GM23338 (cell line): ENCODE measurements around the gene GNG7. TPM values are rescaled to one million over a fixed set of nuclear protein-coding genes. Genes with fewer than 3 reads are reported as not detected.

Experiments
- ATAC-seq: fragments of 200-7000 bp; cut with Tn5 transposase; 3 replicates; pipeline ENCODE4 v1.9.1; 2020
- DNase-seq: peaks from one replicate; pipeline ENCODE4 v3.0.0-alpha.2; 2015; ENCODE audit warnings: low spot score
- H2AFZ ChIP-seq: fragments of 200-600 bp; sonication (generic); 2 replicates; pipeline ENCODE4 v1.8.0; 2016; ENCODE audit warnings: antibody characterized with exemption, mild to moderate bottlenecking, moderate library complexity
- H3F3A ChIP-seq: fragments of 200-600 bp; sonication (generic); replicated peaks from 2 replicates; pipeline ENCODE4 v1.8.0; 2017; ENCODE audit warnings: antibody characterized with exemption, mixed run types, low read depth
- H3K27ac ChIP-seq: fragments of 200-600 bp; sonication (generic); 2 replicates; pipeline ENCODE4 v1.6.1; 2016; ENCODE audit warnings: low read depth
- H3K27me3 ChIP-seq: fragments of 200-600 bp; sonication (generic); 2 replicates; pipeline ENCODE4 v1.8.0; 2016; ENCODE audit warnings: mild to moderate bottlenecking, mixed run types, moderate library complexity; ENCODE audit not compliant: insufficient read depth
- H3K36me3 ChIP-seq: fragments of 200-600 bp; sonication (generic); 2 replicates; pipeline ENCODE4 v1.8.0; 2016; ENCODE audit warnings: mild to moderate bottlenecking; ENCODE audit not compliant: insufficient read depth
- H3K4me1 ChIP-seq: fragments of 200-600 bp; sonication (generic); 2 replicates; pipeline ENCODE4 v1.8.0; 2016; ENCODE audit warnings: mild to moderate bottlenecking, moderate library complexity; ENCODE audit not compliant: insufficient read depth
- H3K4me2 ChIP-seq: fragments of 200-600 bp; sonication (generic); 2 replicates; pipeline ENCODE4 v1.7.1; 2017; ENCODE audit warnings: mixed run types
- H3K4me3 ChIP-seq: fragments of 200-600 bp; sonication (generic); 2 replicates; pipeline ENCODE4 v1.6.1; 2016; ENCODE audit warnings: mixed run types
- H3K79me2 ChIP-seq: fragments of 200-600 bp; sonication (generic); replicated peaks from 2 replicates; pipeline ENCODE4 v1.8.0; 2017; ENCODE audit warnings: mild to moderate bottlenecking; ENCODE audit not compliant: insufficient read depth
- H3K9me2 ChIP-seq: fragments of 200-600 bp; sonication (generic); 2 replicates; pipeline ENCODE4 v1.8.0; 2017; ENCODE audit not compliant: insufficient read depth
- H4K20me1 ChIP-seq: fragments of 200-600 bp; sonication (generic); replicated peaks from 2 replicates; pipeline ENCODE4 v1.8.0; 2017; ENCODE audit warnings: mild to moderate bottlenecking; ENCODE audit not compliant: insufficient read depth
- H3K27ac Mint-ChIP-seq: 2 replicates; pipeline ENCODE4 v1.8.0; 2020; ENCODE audit warnings: inconsistent platforms, mild to moderate bottlenecking, moderate library complexity, mixed read lengths
- H3K27me3 Mint-ChIP-seq: 3 replicates; pipeline ENCODE4 v1.8.0; 2022; ENCODE audit warnings: low read depth, mild to moderate bottlenecking, moderate library complexity, mixed read lengths, inconsistent platforms; ENCODE audit not compliant: insufficient read depth, poor library complexity
- H3K36me3 Mint-ChIP-seq: 3 replicates; pipeline ENCODE4 v1.8.0; 2021; ENCODE audit warnings: low read depth, mild to moderate bottlenecking, inconsistent platforms, moderate library complexity, mixed read lengths
- H3K4me1 Mint-ChIP-seq: 3 replicates; pipeline ENCODE4 v1.8.0; 2020; ENCODE audit warnings: mild to moderate bottlenecking, inconsistent platforms, mixed read lengths
- H3K4me3 Mint-ChIP-seq: 3 replicates; pipeline ENCODE4 v1.8.0; 2021; ENCODE audit warnings: moderate library complexity, mild to moderate bottlenecking, inconsistent platforms, mixed read lengths
- H3K9me3 Mint-ChIP-seq: 3 replicates; pipeline ENCODE4 v1.8.0; 2020; ENCODE audit warnings: moderate library complexity, mild to moderate bottlenecking, inconsistent platforms, mixed read lengths
- CREB1 ChIP-seq: fragments of 250-450 bp; sonication (Bioruptor Pico); IDR thresholded peaks from 2 replicates; pipeline ENCODE4 v1.5.0; 2020; ENCODE audit warnings: low read depth, mild to moderate bottlenecking, moderate library complexity
- CTCF ChIP-seq, 2 experiments: fragments of 200-600 bp in 1 of 2; sonication (generic) in 1 of 2; conservative IDR thresholded peaks; 2 replicates each; pipeline versions ENCODE4 v1.5.1 to v1.6.1; 2016 to 2017; ENCODE audit warnings: antibody characterized with exemption in 2 of 2, low read depth in 2 of 2, mild to moderate bottlenecking in 2 of 2, moderate library complexity in 1 of 2
- EZH2 ChIP-seq: fragments of 200-600 bp; sonication (generic); IDR thresholded peaks from one replicate; pipeline ENCODE4 v1.8.0; 2017; ENCODE audit warnings: antibody characterized with exemption, mild to moderate bottlenecking, low read depth; ENCODE audit not compliant: unreplicated experiment
- EZH2phosphoT487 ChIP-seq: fragments of 200-600 bp; sonication (generic); IDR thresholded peaks from one replicate; pipeline ENCODE4 v1.8.1; 2018; ENCODE audit warnings: antibody characterized with exemption; ENCODE audit not compliant: unreplicated experiment
- JUNB ChIP-seq: IDR thresholded peaks from one replicate; pipeline ENCODE4 v1.6.1; 2016; ENCODE audit warnings: antibody characterized with exemption; ENCODE audit not compliant: unreplicated experiment
- NANOG ChIP-seq: IDR thresholded peaks from 2 replicates; pipeline ENCODE4 v1.6.1; 2016; ENCODE audit warnings: antibody characterized with exemption, borderline replicate concordance
- POLR2AphosphoS5 ChIP-seq: IDR thresholded peaks from 2 replicates; pipeline ENCODE4 v1.6.1; 2016; ENCODE audit warnings: antibody characterized with exemption, low read depth
- REST ChIP-seq: IDR thresholded peaks from one replicate; pipeline ENCODE4 v1.6.1; 2018; ENCODE audit warnings: antibody characterized with exemption; ENCODE audit not compliant: unreplicated experiment
- ZNF114 ChIP-seq: fragments of 250-450 bp; sonication (Bioruptor Pico); IDR thresholded peaks from 2 replicates; pipeline ENCODE4 v1.5.0; 2020; ENCODE audit warnings: mild to moderate bottlenecking, moderate library complexity
- ZNF331 ChIP-seq: fragments of 250-450 bp; sonication (Bioruptor Pico); IDR thresholded peaks from 2 replicates; pipeline ENCODE4 v1.5.0; 2020; ENCODE audit warnings: low read depth, mild to moderate bottlenecking, moderate library complexity
- ZNF462 ChIP-seq: fragments of 250-450 bp; sonication (Bioruptor Pico); IDR thresholded peaks from 2 replicates; pipeline ENCODE4 v1.5.0; 2020; ENCODE audit warnings: mild to moderate bottlenecking, moderate library complexity
- polyA plus RNA-seq: library from polyadenylated mRNA; unstranded; fragments of >200 nt; fragmentation: Nextera tagmentation; extraction: Ambion mirVana; gene quantifications from 2 replicates; pipeline ENCODE4 v1.2.1, GENCODE V29; 2016
- total RNA-seq: library from RNA; depleted of rRNA; stranded (reverse); fragments of >200 nt; shearing (Covaris generic); gene quantifications from 2 replicates; pipeline ENCODE4 v1.2.3, GENCODE V29; 2014

Gene GNG7
- total and polyA plus RNA-seq, 2 experiments from 2014 or later, result 5.1 to 5.4 TPM

- Mint-ChIP-seq H3K27ac (no peak overlapping the region), H3K9me3 (no peaks in the 10 kb centered on the region), H3K27me3 (peaks cover 8% of the 10 kb centered on the region), H3K4me1 (peaks cover 4% of the 10 kb centered on the region; the same call in 2 of the 3 replicates), H3K36me3 (peaks cover 44% of the 10 kb centered on the region), H3K4me3 (no peak overlapping the region)
- H3K79me2 ChIP-seq, result peaks cover 5% of the 10 kb centered on the region; the same call in 1 of the 2 replicates
- TF ChIP-seq ZNF114 (CRISPR knock-in tag), result no peak
- TF ChIP-seq ZNF462 (CRISPR knock-in tag), result no peak
- no peak for TF ChIP-seq JUNB
- no peak for TF ChIP-seq EZH2
- no peak for TF ChIP-seq REST
- no peak for TF ChIP-seq CTCF (conservative IDR thresholded peaks at IDR 0.05; ENCODE audit: low read depth in 2 of 2)
- no peak for TF ChIP-seq ZNF331 (CRISPR knock-in tag)
- no peak for TF ChIP-seq EZH2phosphoT487
- TF ChIP-seq POLR2AphosphoS5, result no peak
- TF ChIP-seq NANOG, result no peak
- no peak for TF ChIP-seq CREB1 (CRISPR knock-in tag)
- ATAC-seq, result no peak
- H3K36me3 ChIP-seq, result no peaks in the 10 kb centered on the region; the same call in 1 of the 2 replicates
- no peaks in the 10 kb centered on the region for H3F3A ChIP-seq
- no peaks in the 10 kb centered on the region for H3K27me3 ChIP-seq
- H3K9me2 ChIP-seq, result no peaks in the 10 kb centered on the region
- H2AFZ ChIP-seq, result no peak overlapping the region
- no peaks in the 10 kb centered on the region; the same call in none of the 2 replicates for H4K20me1 ChIP-seq
- H3K27ac ChIP-seq, result no peak overlapping the region
- H3K4me3 ChIP-seq, result no peak overlapping the region
- H3K4me1 ChIP-seq, result peaks cover 4% of the 10 kb centered on the region; the same call in 1 of the 2 replicates
- DNase-seq, result no peak
- H3K4me2 ChIP-seq, result no peak overlapping the region
These were observed 32.9 kb upstream of the GNG7 start for GRCh38 chr19:2735374-2735773.
